Glomerular visceral epithelial cell (primary cell): Measurements from ENCODE around the gene TRIM66.

ENCODE experiments used
- DNase-seq: peaks from one replicate; pipeline ENCODE4 v3.0.0-alpha.2; 2016; ENCODE audit errors: extremely low spot score

Gene TRIM66

GRCh38 chr11:8682303-8683114, at the start of gene TRIM66, which contains the start of gene RPL27A:
Gene TRIM66 (minus strand): TSS chr11:8682665. CDS start chr11:8672274, 10,391 bp downstream.
Gene RPL27A (plus strand): TSS chr11:8682792. CDS start chr11:8682814, 22 bp downstream.
- peak; percentile 94 for DNase-seq

GRCh38 chr11:8731647-8732323, 49.3 kb upstream of the TRIM66 start:
- no peak for DNase-seq

- DNase-seq: no peak
Observed at GRCh38 chr11:8730697-8731020, 48.2 kb upstream of the TRIM66 start.

- DNase-seq: no peak
Observed at GRCh38 chr11:8729837-8730696, 47.6 kb upstream of the TRIM66 start.

GRCh38 chr11:8729067-8729466, 46.6 kb upstream of the TRIM66 start:
- DNase-seq: no peak

- peak; percentile 71 for DNase-seq
Observed at GRCh38 chr11:8728563-8728962, 46.1 kb upstream of the TRIM66 start.

- DNase-seq: no peak
Observed at GRCh38 chr11:8726395-8726794, 43.9 kb upstream of the TRIM66 start.

GRCh38 chr11:8724682-8725081, 42.2 kb upstream of the TRIM66 start:
- no peak for DNase-seq

- DNase-seq: no peak
Observed at GRCh38 chr11:8723711-8724110, 41.2 kb upstream of the TRIM66 start.

- DNase-seq: no peak
Observed at GRCh38 chr11:8722809-8723208, 40.3 kb upstream of the TRIM66 start.

GRCh38 chr11:8721609-8722500, 39.4 kb upstream of the TRIM66 start:
- no peak for DNase-seq

- DNase-seq: no peak
Observed at GRCh38 chr11:8720868-8721608, 38.6 kb upstream of the TRIM66 start.

GRCh38 chr11:8720352-8720751, 37.9 kb upstream of the TRIM66 start:
- peak; percentile 28 for DNase-seq

GRCh38 chr11:8719721-8720120, 37.3 kb upstream of the TRIM66 start:
- no peak for DNase-seq

- peak; percentile 84 for DNase-seq
Observed at GRCh38 chr11:8719211-8719649, 36.8 kb upstream of the TRIM66 start.

GRCh38 chr11:8717876-8718753, 35.6 kb upstream of the TRIM66 start:
- DNase-seq: peak; percentile 74

GRCh38 chr11:8717544-8717875, 35.0 kb upstream of the TRIM66 start:
- no peak for DNase-seq

GRCh38 chr11:8715501-8715900, 33.0 kb upstream of the TRIM66 start:
- no peak for DNase-seq

- DNase-seq: peak; percentile 52
Observed at GRCh38 chr11:8714622-8715225, 32.3 kb upstream of the TRIM66 start.
